Astrocyte of the cerebellum (primary cell): ENCODE data around the gene ARHGEF16.
A peak's percentile ranks its signal among the peaks of the same experiment; 100 is the strongest.

ENCODE experiments used
- DNase-seq: peaks from one replicate; pipeline ENCODE4 v3.0.0-alpha.2; 2011; ENCODE audit warnings: low read depth
- H3K4me3 ChIP-seq: 2 replicates; pipeline ENCODE4 v1.5.1; 2011; ENCODE audit warnings: mild to moderate bottlenecking, low read depth, low read length, moderate library complexity
- in situ Hi-C: cut with HindIII; loops from 2 replicates; pipeline ENCODE4 v1.10.0; 2017; ENCODE audit warnings: low sequenced_read_pairs
- TF ChIP-seq, protein P1 (sequence below): IDR thresholded peaks from 2 replicates; pipeline ENCODE4 v1.5.1; 2012; ENCODE audit warnings: low read length, low read depth, moderate library complexity, mild to moderate bottlenecking; ENCODE audit errors: missing control alignments

The ARHGEF16 gene

DNA sequence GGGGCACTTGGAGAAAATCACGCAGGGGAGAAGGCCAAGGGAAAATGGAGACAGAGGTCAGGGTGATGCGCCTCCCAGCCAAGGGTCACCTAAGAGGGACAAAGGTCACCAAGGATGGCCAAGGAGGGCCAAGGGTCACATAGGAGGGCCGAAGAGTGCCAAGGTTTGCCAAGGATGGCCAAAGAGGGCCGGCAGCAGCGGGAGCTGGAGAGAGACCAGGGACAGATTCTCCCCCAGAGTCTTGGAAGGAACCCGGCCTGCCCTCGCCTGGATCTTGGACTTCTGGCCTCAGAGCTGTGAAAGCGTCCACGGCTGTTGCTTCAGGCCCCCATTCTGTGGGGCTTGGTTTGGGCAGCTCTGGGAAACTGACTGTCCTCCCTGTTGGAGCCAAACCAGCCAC, 25.6 kb upstream of the ARHGEF16 start:
- TF ChIP-seq, protein P1, sequence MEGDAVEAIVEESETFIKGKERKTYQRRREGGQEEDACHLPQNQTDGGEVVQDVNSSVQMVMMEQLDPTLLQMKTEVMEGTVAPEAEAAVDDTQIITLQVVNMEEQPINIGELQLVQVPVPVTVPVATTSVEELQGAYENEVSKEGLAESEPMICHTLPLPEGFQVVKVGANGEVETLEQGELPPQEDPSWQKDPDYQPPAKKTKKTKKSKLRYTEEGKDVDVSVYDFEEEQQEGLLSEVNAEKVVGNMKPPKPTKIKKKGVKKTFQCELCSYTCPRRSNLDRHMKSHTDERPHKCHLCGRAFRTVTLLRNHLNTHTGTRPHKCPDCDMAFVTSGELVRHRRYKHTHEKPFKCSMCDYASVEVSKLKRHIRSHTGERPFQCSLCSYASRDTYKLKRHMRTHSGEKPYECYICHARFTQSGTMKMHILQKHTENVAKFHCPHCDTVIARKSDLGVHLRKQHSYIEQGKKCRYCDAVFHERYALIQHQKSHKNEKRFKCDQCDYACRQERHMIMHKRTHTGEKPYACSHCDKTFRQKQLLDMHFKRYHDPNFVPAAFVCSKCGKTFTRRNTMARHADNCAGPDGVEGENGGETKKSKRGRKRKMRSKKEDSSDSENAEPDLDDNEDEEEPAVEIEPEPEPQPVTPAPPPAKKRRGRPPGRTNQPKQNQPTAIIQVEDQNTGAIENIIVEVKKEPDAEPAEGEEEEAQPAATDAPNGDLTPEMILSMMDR, result no peak
- in situ Hi-C loops, result loop anchor here (10.0 kb wide), 2 partner anchors 864 to 1234 kb away; partner anchors contain the start of gene FAAP20
- H3K4me3 ChIP-seq, result no peak overlapping the region
- DNase-seq, result no peak

DNA sequence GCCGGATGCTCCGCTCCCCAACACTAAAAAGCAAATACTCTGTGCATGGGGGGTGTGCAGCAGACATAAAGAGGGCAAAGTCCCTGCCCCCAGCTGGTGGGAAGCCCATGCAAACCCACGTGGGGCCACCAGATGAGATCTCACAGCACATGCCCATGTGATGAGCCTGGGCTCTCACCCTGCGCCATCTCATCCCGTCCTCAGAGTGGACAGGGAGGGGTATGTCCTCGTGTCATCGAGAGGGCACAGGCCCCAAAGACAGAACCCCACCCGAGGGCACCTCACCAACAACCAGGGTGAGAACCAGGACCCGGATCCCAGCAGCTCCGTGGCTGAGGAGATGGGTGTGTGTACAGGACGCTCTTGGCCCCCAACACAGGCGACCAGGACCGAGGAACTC, 25.1 kb upstream of the ARHGEF16 start:
- DNase-seq, result no peak
- in situ Hi-C loops, result loop anchor here (10.0 kb wide), 2 partner anchors 865 to 1235 kb away; partner anchors contain the start of gene FAAP20
- H3K4me3 ChIP-seq, result no peak overlapping the region
- TF ChIP-seq, protein P1, result no peak

DNA sequence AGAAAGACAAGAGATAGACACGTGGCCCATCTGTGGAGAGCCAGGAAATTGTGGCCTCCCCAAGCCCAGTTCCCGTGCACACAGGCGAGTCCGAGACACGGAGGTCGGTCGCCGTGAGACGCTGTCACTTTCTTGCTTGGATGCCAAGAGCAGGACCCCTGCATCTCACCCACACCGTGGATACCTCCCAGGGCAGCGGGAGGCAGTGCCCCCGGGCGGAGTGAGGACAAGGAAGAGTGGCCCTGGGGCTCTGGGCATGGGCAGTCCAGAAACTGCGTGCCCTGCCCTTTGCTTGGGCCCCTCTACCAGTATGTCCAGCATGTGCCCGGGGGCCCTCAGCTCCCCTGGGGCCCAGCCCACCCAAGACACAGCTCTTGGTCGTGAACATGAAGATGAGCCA, 24.7 kb upstream of the ARHGEF16 start:
- TF ChIP-seq, protein P1, result no peak
- in situ Hi-C loops, result loop anchor here (10.0 kb wide), 2 partner anchors 865 to 1235 kb away; partner anchors contain the start of gene FAAP20
- no peak overlapping the region for H3K4me3 ChIP-seq
- DNase-seq, result no peak

DNA sequence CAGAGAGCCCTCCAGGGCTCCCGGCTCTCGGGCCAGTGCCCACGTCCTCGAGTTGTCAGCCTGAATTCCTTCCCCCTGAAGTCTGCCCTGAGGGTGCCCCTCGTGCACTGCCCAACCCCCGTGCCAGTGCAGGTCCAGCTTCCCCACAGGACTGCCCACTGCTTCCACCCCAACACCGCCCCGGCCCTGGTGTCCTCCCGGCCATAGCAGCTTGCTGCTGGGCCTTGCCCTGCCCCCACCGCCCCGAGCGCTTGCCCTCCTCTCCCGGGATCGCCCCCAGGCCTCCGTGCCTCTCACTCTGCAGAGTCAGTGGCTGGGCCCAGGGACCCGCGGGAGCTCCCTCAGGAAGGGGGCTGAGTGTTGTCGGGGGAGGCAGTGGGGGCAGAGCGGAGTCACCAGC, 24.1 kb upstream of the ARHGEF16 start:
- in situ Hi-C loops, result no loop called here
- no peak overlapping the region for H3K4me3 ChIP-seq
- no peak for DNase-seq
- TF ChIP-seq, protein P1, result no peak

DNA sequence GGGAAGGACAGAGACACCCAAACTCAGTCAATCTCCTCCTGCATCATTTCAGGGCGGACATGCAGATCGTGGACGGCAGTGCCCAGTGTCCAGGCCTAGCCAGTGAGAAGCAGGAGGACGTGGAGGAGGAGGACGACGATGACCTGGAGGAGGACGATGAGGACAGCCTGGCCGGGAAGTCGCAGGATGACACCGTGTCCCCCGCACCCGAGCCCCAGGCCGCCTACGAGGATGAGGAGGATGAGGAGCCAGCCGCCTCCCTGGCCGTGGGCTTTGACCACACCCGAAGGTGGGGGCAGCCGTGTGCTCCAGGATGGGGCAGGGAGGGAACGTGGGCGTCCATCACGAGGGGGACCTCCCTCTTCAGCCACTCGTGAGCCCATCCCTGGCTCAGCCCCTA, 23.6 kb upstream of the ARHGEF16 start:
- TF ChIP-seq, protein P1, result no peak
- H3K4me3 ChIP-seq, result no peak overlapping the region
- no peak for DNase-seq
- in situ Hi-C loops, result no loop called here

DNA sequence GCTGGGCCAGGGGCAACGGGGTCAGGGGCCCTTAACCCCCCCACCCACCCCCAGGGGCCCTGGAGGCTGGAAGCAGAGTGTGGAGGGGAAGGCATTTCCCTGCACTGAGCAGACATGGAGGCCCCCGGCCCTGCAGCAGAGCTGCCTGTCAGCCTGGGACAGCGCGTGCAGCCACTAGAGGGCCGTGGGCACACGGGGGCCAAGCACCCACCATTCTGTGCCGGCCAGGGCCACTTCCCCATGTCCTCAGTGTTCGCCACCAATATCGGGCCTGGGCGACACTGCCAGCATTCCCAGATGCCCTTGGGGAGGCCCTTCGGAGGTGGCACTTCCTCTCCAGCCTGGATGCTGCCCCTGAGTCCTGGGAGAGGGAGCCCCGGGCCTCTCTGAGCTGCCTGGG, 23.2 kb upstream of the ARHGEF16 start:
- TF ChIP-seq, protein P1, result peak; percentile 36
- DNase-seq, result no peak
- in situ Hi-C loops, result no loop called here
- no peak overlapping the region for H3K4me3 ChIP-seq

DNA sequence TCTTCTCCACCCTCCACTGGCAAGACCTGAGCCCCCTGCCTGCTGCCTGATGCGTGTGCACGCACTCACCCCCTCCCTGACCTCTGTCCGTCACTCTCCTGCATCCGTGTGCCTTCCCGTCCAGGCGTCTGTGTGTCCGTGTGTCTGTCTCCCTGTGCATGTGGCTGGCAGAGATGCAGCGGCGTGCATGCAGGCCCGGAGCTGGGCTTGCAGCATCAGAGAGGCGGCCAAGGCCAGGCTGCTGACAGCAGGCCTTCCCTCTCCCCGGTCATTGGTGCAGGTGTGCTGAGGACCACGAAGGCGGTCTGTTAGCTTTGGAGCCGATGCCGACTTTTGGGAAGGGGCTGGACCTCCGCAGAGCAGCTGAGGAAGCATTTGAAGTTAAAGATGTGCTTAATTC, 22.8 kb upstream of the ARHGEF16 start:
- in situ Hi-C loops, result no loop called here
- no peak overlapping the region for H3K4me3 ChIP-seq
- TF ChIP-seq, protein P1, result no peak
- DNase-seq, result no peak
